Gastrocnemius medialis (tissue), 4 donors: ENCODE results near the gene FAM53A. TPM values are rescaled to one million over a fixed set of nuclear protein-coding genes. Genes with fewer than 3 reads are reported as not detected.

Experiments used
- ATAC-seq, 2 donors: fragments of 150-250 bp; one replicate each; pipeline ENCODE4 v1.9.1; 2016
- DNase-seq, 2 donors: peaks; one replicate each; pipeline ENCODE4 v3.0.0-alpha.2; 2019
- H3K27ac ChIP-seq, 4 donors: fragments of 200-600 bp; sonication (generic); 1 replicate in 1 of 4; 2 replicates in 3 of 4; pipeline ENCODE4 v1.5.1; 2016 to 2018; ENCODE audit warnings: mild to moderate bottlenecking in 2 of 4, moderate library complexity in 1 of 4
- H3K27me3 ChIP-seq, 3 donors: fragments of 200-600 bp; sonication (generic) in 2 of 3; 1 replicate in 1 of 3; 2 replicates in 2 of 3; pipeline versions ENCODE4 v1.5.1 to v1.6.0; 2016 to 2019; ENCODE audit warnings: mild to moderate bottlenecking in 1 of 3, moderate library complexity in 1 of 3
- H3K36me3 ChIP-seq, 2 donors: fragments of 200-600 bp; sonication (generic) in 1 of 2; one replicate each; pipeline ENCODE4 v1.5.1; 2017 to 2018
- H3K4me1 ChIP-seq, 2 donors: fragments of 200-600 bp; sonication (generic) in 1 of 2; one replicate each; pipeline ENCODE4 v1.5.1; 2016 to 2017; ENCODE audit warnings: mild to moderate bottlenecking in 2 of 2
- H3K4me3 ChIP-seq, 4 donors: fragments of 200-600 bp; sonication (generic) in 3 of 4; 1 replicate in 1 of 4; 2 replicates in 3 of 4; pipeline ENCODE4 v1.5.1; 2016 to 2019; ENCODE audit warnings: mild to moderate bottlenecking in 2 of 4
- H3K9me3 ChIP-seq, 3 donors: fragments of 200-600 bp; sonication (generic) in 2 of 3; 1 replicate in 1 of 3; 2 replicates in 2 of 3; pipeline ENCODE4 v1.5.1; 2016 to 2019
- CTCF ChIP-seq, 5 experiments: fragments of 450-650 bp in 3 of 5; fragments of 200-600 bp in 2 of 5; sonication (generic) in 2 of 5; IDR thresholded peaks in 4 of 5; conservative IDR thresholded peaks in 1 of 5; 1 replicate in 4 of 5; 2 replicates in 1 of 5; pipeline ENCODE4 v1.5.1; 2016 to 2019; ENCODE audit warnings: antibody characterized with exemption in 5 of 5, mild to moderate bottlenecking in 3 of 5, moderate library complexity in 3 of 5
- POLR2A ChIP-seq, 2 donors: fragments of 450-650 bp; IDR thresholded peaks; one replicate each; pipeline ENCODE4 v1.6.1; 2017; ENCODE audit warnings: antibody characterized with exemption in 2 of 2, mild to moderate bottlenecking in 2 of 2, moderate library complexity in 2 of 2
- in situ Hi-C, 4 donors: fragments of 200-750 bp; cut with MboI; loops; one replicate each; pipeline versions ENCODE4 v1.15.0 to v1.8.0; 2017; ENCODE audit warnings: low sequenced_read_pairs in 4 of 4
- intact Hi-C: fragments of 100-400 bp; cut with DNase I; formaldehyde crosslinking; loops from one replicate; pipeline ENCODE4 v1.15.1; 2023; ENCODE audit warnings: low total_unique reads
- total RNA-seq, 4 donors: library from RNA; depleted of rRNA; stranded (reverse); fragments of >200 nt; gene quantifications; one replicate each; pipeline versions ENCODE4 v1.1.0 to v1.2.3, GENCODE V29; 2016

Gene FAM53A
- total RNA-seq, 4 donors from 2014 or later: 1.8 to 5.2 (median 2.8) TPM

GRCh38 chr4:1625600-1626138 lies 58.4 kb downstream of the FAM53A start:
- no peak overlapping the region for H3K4me3 ChIP-seq
- no peaks in the 10 kb centered on the region for H3K36me3 ChIP-seq
- intact Hi-C loops (no loop called here), in situ Hi-C loops (loop anchor here in 2 of 4 donors (25.0 kb wide), 1 partner anchor 263 kb away; no protein-coding TSS in a partner anchor)
- no peak overlapping the region for H3K27ac ChIP-seq
- ATAC-seq (no peak), DNase-seq (no peak)
- H3K27me3 ChIP-seq: no peaks in the 10 kb centered on the region
- TF ChIP-seq CTCF (IDR thresholded peaks at IDR 0.05 in 4 of 5, conservative IDR thresholded peaks at IDR 0.05 in 1 of 5): no peak
- TF ChIP-seq POLR2A (IDR thresholded peaks at IDR 0.05): no peak
- H3K9me3 ChIP-seq: no peaks in the 10 kb centered on the region
- H3K4me1 ChIP-seq: no peaks in the 10 kb centered on the region

- H3K4me1 ChIP-seq: no peaks in the 10 kb centered on the region
- TF ChIP-seq CTCF (IDR thresholded peaks at IDR 0.05 in 4 of 5, conservative IDR thresholded peaks at IDR 0.05 in 1 of 5) (no peak), POLR2A (IDR thresholded peaks at IDR 0.05) (no peak)
- intact Hi-C loops: no loop called here
- in situ Hi-C loops: no loop called here
- no peak overlapping the region for H3K27ac ChIP-seq
- ATAC-seq: no peak
- no peaks in the 10 kb centered on the region for H3K9me3 ChIP-seq
- H3K4me3 ChIP-seq: no peak overlapping the region
- no peaks in the 10 kb centered on the region for H3K27me3 ChIP-seq
- no peaks in the 10 kb centered on the region for H3K36me3 ChIP-seq
- DNase-seq: no peak
These were observed 59.6 kb downstream of the FAM53A start for GRCh38 chr4:1624519-1624910.

GRCh38 chr4:1623821-1624518 lies 60.1 kb downstream of the FAM53A start:
- TF ChIP-seq CTCF (IDR thresholded peaks at IDR 0.05 in 4 of 5, conservative IDR thresholded peaks at IDR 0.05 in 1 of 5) (no peak), POLR2A (IDR thresholded peaks at IDR 0.05) (no peak)

GRCh38 chr4:1623400-1623799 lies 60.7 kb downstream of the FAM53A start:
- intact Hi-C loops (no loop called here), in situ Hi-C loops (no loop called here)
- no peaks in the 10 kb centered on the region for H3K27me3 ChIP-seq
- no peaks in the 10 kb centered on the region for H3K9me3 ChIP-seq
- no peak overlapping the region for H3K4me3 ChIP-seq
- no peaks in the 10 kb centered on the region for H3K4me1 ChIP-seq
- no peaks in the 10 kb centered on the region for H3K36me3 ChIP-seq
- no peak for DNase-seq
- TF ChIP-seq CTCF (IDR thresholded peaks at IDR 0.05 in 4 of 5, conservative IDR thresholded peaks at IDR 0.05 in 1 of 5): no peak
- TF ChIP-seq POLR2A (IDR thresholded peaks at IDR 0.05): no peak
- ATAC-seq: no peak
- H3K27ac ChIP-seq: no peak overlapping the region

More at GRCh38 chr4:1623821-1624518, 60.1 kb downstream of the FAM53A start:
- no peaks in the 10 kb centered on the region for H3K36me3 ChIP-seq
- intact Hi-C loops: no loop called here
- DNase-seq: no peak
- H3K27ac ChIP-seq: no peak overlapping the region
- in situ Hi-C loops: no loop called here
- H3K27me3 ChIP-seq: no peaks in the 10 kb centered on the region
- no peak overlapping the region for H3K4me3 ChIP-seq
- no peaks in the 10 kb centered on the region for H3K9me3 ChIP-seq
- no peak for ATAC-seq
- H3K4me1 ChIP-seq: no peaks in the 10 kb centered on the region
